ENCODE measurements around the gene ANKMY1.

The ANKMY1 gene

GRCh38 chr2:240478346-240479110 lies 79.3 kb downstream of the ANKMY1 start:
- Histone ChIP-seq H3K4me3 (ENCODE audit: low read depth, low read length) (no peak overlapping the region), H3K9ac (no peak overlapping the region), H3K4me2 (ENCODE audit: low read length) (no peak overlapping the region), H3K27ac (no peak overlapping the region), H3K4me1 (no peaks in the 10 kb centered on the region), H3K36me3 (ENCODE audit: control insufficient read depth, insufficient read depth, low read length) (no peaks in the 10 kb centered on the region), H2AFZ (no peak overlapping the region), H3K79me2 (no peaks in the 10 kb centered on the region), H3K9me3 (ENCODE audit: control insufficient read depth, low read length) (no peaks in the 10 kb centered on the region), H3K27me3 (ENCODE audit: control insufficient read depth, insufficient read depth, low read length) (no peaks in the 10 kb centered on the region)
- no peak for TF ChIP-seq CTCF (IDR thresholded peaks at IDR 0.05)

- no peak overlapping the region for H3K4me3 ChIP-seq (ENCODE audit: low read depth, low read length)
- H3K79me2 ChIP-seq: no peaks in the 10 kb centered on the region
- no peaks in the 10 kb centered on the region for H3K4me1 ChIP-seq
- no peaks in the 10 kb centered on the region for H3K36me3 ChIP-seq (ENCODE audit: control insufficient read depth, insufficient read depth, low read length)
- H3K9me3 ChIP-seq (ENCODE audit: control insufficient read depth, low read length): no peaks in the 10 kb centered on the region
- no peak overlapping the region for H3K27ac ChIP-seq
- H3K4me2 ChIP-seq (ENCODE audit: low read length): no peak overlapping the region
- no peaks in the 10 kb centered on the region for H3K27me3 ChIP-seq (ENCODE audit: control insufficient read depth, insufficient read depth, low read length)
- H2AFZ ChIP-seq: no peak overlapping the region
- H3K9ac ChIP-seq: no peak overlapping the region
- no peak for TF ChIP-seq CTCF (IDR thresholded peaks at IDR 0.05)
These were observed 79.9 kb downstream of the ANKMY1 start for GRCh38 chr2:240477916-240478315.

- H3K9ac ChIP-seq: no peak overlapping the region
- H2AFZ ChIP-seq: no peak overlapping the region
- H3K4me2 ChIP-seq (ENCODE audit: low read length): no peak overlapping the region
- no peaks in the 10 kb centered on the region for H3K79me2 ChIP-seq
- TF ChIP-seq CTCF (IDR thresholded peaks at IDR 0.05): no peak
- no peak overlapping the region for H3K4me3 ChIP-seq (ENCODE audit: low read depth, low read length)
- H3K9me3 ChIP-seq (ENCODE audit: control insufficient read depth, low read length): no peaks in the 10 kb centered on the region
- H3K4me1 ChIP-seq: no peaks in the 10 kb centered on the region
- H3K27ac ChIP-seq: no peak overlapping the region
- H3K27me3 ChIP-seq (ENCODE audit: control insufficient read depth, insufficient read depth, low read length): no peaks in the 10 kb centered on the region
- H3K36me3 ChIP-seq (ENCODE audit: control insufficient read depth, insufficient read depth, low read length): no peaks in the 10 kb centered on the region
These were observed 84.6 kb downstream of the ANKMY1 start for GRCh38 chr2:240473211-240473610.

GRCh38 chr2:240472078-240472790 lies 85.6 kb downstream of the ANKMY1 start:
- Histone ChIP-seq H3K36me3 (ENCODE audit: control insufficient read depth, insufficient read depth, low read length) (no peaks in the 10 kb centered on the region), H3K4me2 (ENCODE audit: low read length) (no peak overlapping the region)
- no peak for TF ChIP-seq CTCF (IDR thresholded peaks at IDR 0.05)

More at GRCh38 chr2:240472078-240472790, 85.6 kb downstream of the ANKMY1 start:
- Histone ChIP-seq H3K9me3 (ENCODE audit: control insufficient read depth, low read length) (no peaks in the 10 kb centered on the region), H3K9ac (no peak overlapping the region), H3K4me3 (ENCODE audit: low read depth, low read length) (no peak overlapping the region), H3K4me1 (no peaks in the 10 kb centered on the region), H3K27me3 (ENCODE audit: control insufficient read depth, insufficient read depth, low read length) (no peaks in the 10 kb centered on the region), H2AFZ (no peak overlapping the region), H3K27ac (no peak overlapping the region), H3K79me2 (no peaks in the 10 kb centered on the region)

Data from parathyroid adenoma (tissue), 2 donors.